Measurements from ENCODE around the gene LCN6.

The LCN6 gene

GRCh38 chr9:136721339-136722092, 26.8 kb downstream of the LCN6 start:
- Histone ChIP-seq H3K4me3 (ENCODE audit: low read depth in 1 of 5, low read length in 5 of 5) (peak overlapping the region in 1 of 5 donors; percentile 9), H3K4me1 (ENCODE audit: control insufficient read depth in 5 of 5, insufficient read depth in 5 of 5, low read length in 5 of 5) (peaks cover 9 to 66% (median 63%) of the 10 kb centered on the region in 5 donors), H3K9ac (ENCODE audit: low read length in 5 of 5) (no peak overlapping the region), H3K36me3 (ENCODE audit: control insufficient read depth in 5 of 5, insufficient read depth in 5 of 5, low read length in 5 of 5) (peaks cover 0 to 55% (median 47%) of the 10 kb centered on the region in 5 donors), H3K27ac (ENCODE audit: low read depth, low read length) (peak overlapping the region; percentile 67), H3K27me3 (ENCODE audit: control insufficient read depth in 5 of 5, insufficient read depth in 4 of 5, low read length in 5 of 5) (no peaks in the 10 kb centered on the region), H3K9me3 (ENCODE audit: control insufficient read depth in 5 of 5, low read length in 5 of 5) (no peaks in the 10 kb centered on the region)

DNA sequence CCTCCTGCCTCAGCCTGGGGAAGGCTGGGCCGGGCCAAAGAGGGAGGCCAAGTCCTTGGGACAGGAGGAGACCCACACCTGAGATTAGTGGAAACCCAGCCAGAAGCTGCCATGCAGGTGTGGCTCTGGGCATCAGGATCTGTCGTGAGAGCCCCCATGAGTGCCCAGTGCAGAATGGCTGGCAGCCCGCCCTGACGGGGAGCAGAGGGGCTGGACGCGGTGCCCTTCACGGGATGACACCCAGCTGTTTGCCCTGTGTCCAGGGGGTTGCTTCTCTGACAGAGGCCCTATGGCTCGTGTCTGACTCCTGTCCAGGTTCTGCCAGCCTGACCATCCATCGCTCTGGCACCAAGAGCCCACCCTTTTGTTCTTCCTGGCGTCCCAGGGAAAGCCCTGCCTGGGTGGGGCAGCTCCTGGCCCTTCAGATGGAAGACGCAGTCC, 27.4 kb downstream of the LCN6 start:
- H3K27ac ChIP-seq (ENCODE audit: low read depth, low read length) = peak overlapping the region; percentile 67
- no peaks in the 10 kb centered on the region for H3K27me3 ChIP-seq (ENCODE audit: control insufficient read depth in 5 of 5, insufficient read depth in 4 of 5, low read length in 5 of 5)
- H3K4me3 ChIP-seq (ENCODE audit: low read depth in 1 of 5, low read length in 5 of 5) = no peak overlapping the region
- peaks cover 4 to 63% (median 60%) of the 10 kb centered on the region in 5 donors for H3K4me1 ChIP-seq (ENCODE audit: control insufficient read depth in 5 of 5, insufficient read depth in 5 of 5, low read length in 5 of 5)
- H3K9ac ChIP-seq (ENCODE audit: low read length in 5 of 5) = peak overlapping the region in 1 of 5 donors; percentile 47
- H3K36me3 ChIP-seq (ENCODE audit: control insufficient read depth in 5 of 5, insufficient read depth in 5 of 5, low read length in 5 of 5) = peaks cover 0 to 49% (median 43%) of the 10 kb centered on the region in 5 donors
- no peaks in the 10 kb centered on the region for H3K9me3 ChIP-seq (ENCODE audit: control insufficient read depth in 5 of 5, low read length in 5 of 5)

DNA sequence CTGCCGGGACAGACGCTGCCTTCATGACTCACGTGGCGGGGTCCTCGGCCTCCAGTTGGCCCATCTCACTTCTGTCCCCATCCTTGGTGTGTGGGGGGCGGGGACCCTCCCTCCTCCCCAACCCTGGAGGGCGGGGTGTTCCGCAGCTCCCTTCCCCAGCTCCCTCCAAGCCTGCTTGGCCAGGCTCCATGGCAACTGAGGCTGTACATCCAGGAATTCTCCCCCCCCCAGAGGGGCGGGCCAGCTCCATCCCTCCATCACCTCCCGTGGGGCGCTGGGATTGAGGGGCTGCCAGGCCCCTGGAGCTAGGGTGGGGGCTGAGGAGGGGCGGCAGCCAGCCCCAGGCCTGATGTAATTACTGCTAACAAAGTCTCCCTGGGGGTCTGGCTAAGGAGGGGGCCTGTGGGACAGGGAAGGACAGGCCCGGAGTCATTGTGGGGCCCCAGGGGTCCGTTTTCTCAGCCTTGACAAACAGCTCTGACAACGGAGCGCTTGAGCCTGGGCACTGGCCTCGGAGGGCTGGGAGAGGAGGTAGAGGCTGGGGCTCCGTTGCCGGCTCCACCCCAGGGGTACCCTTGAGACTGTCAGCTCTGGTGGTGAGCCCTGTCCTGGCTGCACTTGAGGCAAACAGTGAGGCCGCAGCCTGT, 28.0 kb downstream of the LCN6 start:
- no peaks in the 10 kb centered on the region for H3K9me3 ChIP-seq (ENCODE audit: control insufficient read depth in 5 of 5, low read length in 5 of 5)
- H3K27ac ChIP-seq (ENCODE audit: low read depth, low read length) = peak overlapping the region; percentile 67
- peaks cover 0 to 44% (median 38%) of the 10 kb centered on the region in 5 donors for H3K36me3 ChIP-seq (ENCODE audit: control insufficient read depth in 5 of 5, insufficient read depth in 5 of 5, low read length in 5 of 5)
- peak overlapping the region in 1 of 5 donors; percentile 14 for H3K4me3 ChIP-seq (ENCODE audit: low read depth in 1 of 5, low read length in 5 of 5)
- H3K4me1 ChIP-seq (ENCODE audit: control insufficient read depth in 5 of 5, insufficient read depth in 5 of 5, low read length in 5 of 5) = peaks cover 1 to 61% (median 55%) of the 10 kb centered on the region in 5 donors
- no peaks in the 10 kb centered on the region for H3K27me3 ChIP-seq (ENCODE audit: control insufficient read depth in 5 of 5, insufficient read depth in 4 of 5, low read length in 5 of 5)
- no peak overlapping the region for H3K9ac ChIP-seq (ENCODE audit: low read length in 5 of 5)

DNA sequence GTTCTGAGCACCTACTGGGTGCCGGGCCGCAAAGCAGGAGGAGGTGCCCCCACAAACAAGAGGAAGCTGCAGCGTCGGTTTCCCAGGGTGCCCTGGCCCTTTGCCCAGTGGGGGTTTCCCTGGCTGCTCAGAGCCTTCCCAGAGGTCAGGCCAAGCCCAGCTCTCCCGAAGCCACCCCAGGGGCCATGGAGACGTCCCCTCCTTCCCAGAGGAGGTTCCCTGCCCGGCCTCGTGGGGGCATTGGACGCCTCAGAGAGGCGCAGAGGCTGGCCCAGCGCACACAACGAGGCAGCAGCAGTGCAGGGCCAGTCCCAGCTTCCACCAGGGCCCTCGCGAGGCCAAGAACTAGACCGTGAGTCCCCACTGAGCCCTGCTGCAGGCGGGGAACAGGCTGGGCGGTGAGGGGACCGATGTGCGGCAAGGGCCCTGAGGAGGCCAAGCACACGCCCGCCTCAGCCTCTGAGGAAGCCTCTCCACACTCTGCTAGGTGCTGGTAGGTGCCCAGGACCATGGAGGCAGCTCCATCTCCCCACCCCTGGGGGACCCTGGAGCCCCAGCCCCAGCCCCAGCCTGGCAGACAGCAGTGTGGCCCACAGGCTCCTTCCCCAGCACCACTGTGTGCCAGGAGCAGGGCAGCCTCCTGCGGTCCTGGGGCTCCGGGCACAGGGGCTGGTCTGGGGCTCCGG, 29.0 kb downstream of the LCN6 start:
- Histone ChIP-seq H3K9me3 (ENCODE audit: control insufficient read depth in 5 of 5, low read length in 5 of 5) (no peaks in the 10 kb centered on the region), H3K4me1 (ENCODE audit: control insufficient read depth in 5 of 5, insufficient read depth in 5 of 5, low read length in 5 of 5) (peaks cover 1 to 71% (median 58%) of the 10 kb centered on the region in 5 donors), H3K4me3 (ENCODE audit: low read depth in 1 of 5, low read length in 5 of 5) (no peak overlapping the region), H3K9ac (ENCODE audit: low read length in 5 of 5) (no peak overlapping the region), H3K27me3 (ENCODE audit: control insufficient read depth in 5 of 5, insufficient read depth in 4 of 5, low read length in 5 of 5) (peaks cover 0 to 5% (median 0%) of the 10 kb centered on the region in 5 donors), H3K27ac (ENCODE audit: low read depth, low read length) (peak overlapping the region; percentile 67), H3K36me3 (ENCODE audit: control insufficient read depth in 5 of 5, insufficient read depth in 5 of 5, low read length in 5 of 5) (peaks cover 0 to 35% (median 30%) of the 10 kb centered on the region in 5 donors)

- Histone ChIP-seq H3K4me1 (ENCODE audit: control insufficient read depth in 5 of 5, insufficient read depth in 5 of 5, low read length in 5 of 5) (peaks cover 1 to 78% (median 61%) of the 10 kb centered on the region in 5 donors), H3K9ac (ENCODE audit: low read length in 5 of 5) (no peak overlapping the region), H3K9me3 (ENCODE audit: control insufficient read depth in 5 of 5, low read length in 5 of 5) (no peaks in the 10 kb centered on the region), H3K27ac (ENCODE audit: low read depth, low read length) (peak overlapping the region; percentile 37), H3K4me3 (ENCODE audit: low read depth in 1 of 5, low read length in 5 of 5) (no peak overlapping the region), H3K36me3 (ENCODE audit: control insufficient read depth in 5 of 5, insufficient read depth in 5 of 5, low read length in 5 of 5) (peaks cover 0 to 27% (median 22%) of the 10 kb centered on the region in 5 donors), H3K27me3 (ENCODE audit: control insufficient read depth in 5 of 5, insufficient read depth in 4 of 5, low read length in 5 of 5) (peaks cover 0 to 5% (median 0%) of the 10 kb centered on the region in 5 donors)
Measured at GRCh38 chr9:136718345-136719194, 29.8 kb downstream of the LCN6 start.

GRCh38 chr9:136717399-136717798, 30.9 kb downstream of the LCN6 start:
- no peak overlapping the region for H3K4me3 ChIP-seq (ENCODE audit: low read depth in 1 of 5, low read length in 5 of 5)
- peaks cover 1 to 74% (median 58%) of the 10 kb centered on the region in 5 donors for H3K4me1 ChIP-seq (ENCODE audit: control insufficient read depth in 5 of 5, insufficient read depth in 5 of 5, low read length in 5 of 5)
- H3K36me3 ChIP-seq (ENCODE audit: control insufficient read depth in 5 of 5, insufficient read depth in 5 of 5, low read length in 5 of 5) = peaks cover 0 to 15% (median 11%) of the 10 kb centered on the region in 5 donors
- H3K9me3 ChIP-seq (ENCODE audit: control insufficient read depth in 5 of 5, low read length in 5 of 5) = no peaks in the 10 kb centered on the region
- H3K9ac ChIP-seq (ENCODE audit: low read length in 5 of 5) = no peak overlapping the region
- H3K27ac ChIP-seq (ENCODE audit: low read depth, low read length) = no peak overlapping the region
- H3K27me3 ChIP-seq (ENCODE audit: control insufficient read depth in 5 of 5, insufficient read depth in 4 of 5, low read length in 5 of 5) = peaks cover 0 to 5% (median 0%) of the 10 kb centered on the region in 5 donors

- Histone ChIP-seq H3K9me3 (ENCODE audit: control insufficient read depth in 5 of 5, low read length in 5 of 5) (no peaks in the 10 kb centered on the region), H3K9ac (ENCODE audit: low read length in 5 of 5) (peak overlapping the region in 2 of 5 donors; percentile 35 to 53), H3K4me1 (ENCODE audit: control insufficient read depth in 5 of 5, insufficient read depth in 5 of 5, low read length in 5 of 5) (peaks cover 1 to 55% (median 50%) of the 10 kb centered on the region in 5 donors), H3K27me3 (ENCODE audit: control insufficient read depth in 5 of 5, insufficient read depth in 4 of 5, low read length in 5 of 5) (peaks cover 0 to 5% (median 3%) of the 10 kb centered on the region in 5 donors), H3K36me3 (ENCODE audit: control insufficient read depth in 5 of 5, insufficient read depth in 5 of 5, low read length in 5 of 5) (no peaks in the 10 kb centered on the region), H3K27ac (ENCODE audit: low read depth, low read length) (peak overlapping the region; percentile 69), H3K4me3 (ENCODE audit: low read depth in 1 of 5, low read length in 5 of 5) (peak overlapping the region in 1 of 5 donors; percentile 9)
Measured at GRCh38 chr9:136714893-136715274, 33.4 kb downstream of the LCN6 start.

DNA sequence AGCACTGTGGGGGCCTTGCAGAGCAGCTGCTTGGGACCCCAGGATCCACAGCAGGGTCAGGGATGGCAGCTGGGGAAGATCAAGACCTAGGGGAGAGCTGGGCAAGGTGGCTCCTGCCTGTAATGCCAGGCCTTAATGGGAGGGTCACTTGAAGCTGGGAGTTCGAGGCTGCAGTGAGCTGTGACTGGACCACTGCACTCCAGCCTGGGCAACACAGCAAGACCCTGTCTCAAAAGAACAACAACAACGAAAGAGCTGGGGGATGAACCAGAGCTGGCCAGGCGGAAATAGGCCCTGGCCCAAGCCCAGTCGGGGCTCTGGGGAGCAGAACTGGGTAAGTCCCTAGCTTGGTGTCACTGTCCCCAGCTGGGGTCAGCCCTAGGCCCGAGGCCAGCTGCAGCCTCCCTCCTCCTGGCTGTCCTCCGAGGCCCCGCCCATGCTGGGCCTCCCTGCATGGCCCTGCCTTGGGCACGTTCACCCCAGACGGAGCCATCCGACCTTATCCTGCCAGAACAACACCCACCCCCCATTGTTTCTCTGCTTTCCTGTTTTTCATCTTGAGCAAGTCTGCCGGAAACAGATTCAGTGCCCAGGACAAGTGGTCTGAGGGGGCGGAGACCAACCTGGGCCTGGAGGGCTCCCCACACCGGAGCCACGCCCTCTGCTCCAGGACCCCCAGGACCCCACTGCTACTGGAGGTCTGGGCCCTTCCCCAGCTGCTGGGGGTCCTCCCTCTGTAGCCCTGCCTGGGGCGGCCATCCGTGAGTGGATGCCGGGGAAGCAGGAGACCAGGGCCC, 34.0 kb downstream of the LCN6 start:
- peak overlapping the region; percentile 85 for H3K27ac ChIP-seq (ENCODE audit: low read depth, low read length)
- peaks cover 1 to 49% (median 44%) of the 10 kb centered on the region in 5 donors for H3K4me1 ChIP-seq (ENCODE audit: control insufficient read depth in 5 of 5, insufficient read depth in 5 of 5, low read length in 5 of 5)
- H3K9me3 ChIP-seq (ENCODE audit: control insufficient read depth in 5 of 5, low read length in 5 of 5) = no peaks in the 10 kb centered on the region
- H3K27me3 ChIP-seq (ENCODE audit: control insufficient read depth in 5 of 5, insufficient read depth in 4 of 5, low read length in 5 of 5) = peaks cover 0 to 5% (median 3%) of the 10 kb centered on the region in 5 donors
- H3K9ac ChIP-seq (ENCODE audit: low read length in 5 of 5) = peak overlapping the region in 1 of 5 donors; percentile 53
- H3K4me3 ChIP-seq (ENCODE audit: low read depth in 1 of 5, low read length in 5 of 5) = peak overlapping the region in 2 of 5 donors; percentile 47 to 56
- no peaks in the 10 kb centered on the region for H3K36me3 ChIP-seq (ENCODE audit: control insufficient read depth in 5 of 5, insufficient read depth in 5 of 5, low read length in 5 of 5)
